ENCODE measurements around the gene PKP4. TPM values are rescaled to one million over a fixed set of nuclear protein-coding genes. Genes with fewer than 3 reads are reported as not detected.

The PKP4 gene
- total RNA-seq, 1 experiment from 2014 or later, result 55.2 TPM

- ATAC-seq (no peak), DNase-seq (ENCODE audit: low read depth, low spot score) (no peak)
- Histone ChIP-seq H3K9me3 (ENCODE audit: control insufficient read depth in 1 of 2, insufficient read depth in 1 of 2, low read depth in 1 of 2, low read length in 2 of 2) (no peaks in the 10 kb centered on the region), H3K4me2 (ENCODE audit: low read length) (no peak overlapping the region), H3K27ac (ENCODE audit: low read depth, low read length) (no peak overlapping the region), H3K4me3 (replicated peaks in 1 of 2; ENCODE audit: low read depth in 1 of 2, low read length in 2 of 2) (no peak overlapping the region), H3K4me1 (ENCODE audit: control insufficient read depth in 1 of 2, insufficient read depth in 2 of 2, low read length in 2 of 2) (no peaks in the 10 kb centered on the region), H3K27me3 (ENCODE audit: insufficient read depth, low read length) (no peaks in the 10 kb centered on the region), H3K79me2 (ENCODE audit: insufficient read depth, low read length) (no peaks in the 10 kb centered on the region), H4K20me1 (ENCODE audit: insufficient read depth) (no peaks in the 10 kb centered on the region), H3K9me2 (ENCODE audit: insufficient read depth) (no peaks in the 10 kb centered on the region), H3K9ac (ENCODE audit: low read length) (no peak overlapping the region), H3K36me3 (ENCODE audit: control insufficient read depth in 1 of 2, insufficient read depth in 2 of 2, low read length in 2 of 2) (peaks cover 8 to 19% of the 10 kb centered on the region in 2 experiments; a peak in 2 of 4 replicates), H2AFZ (ENCODE audit: low read depth, low read length, poor library complexity, severe bottlenecking) (no peak overlapping the region)
- intact Hi-C loops (cut with micrococcal nuclease), result no loop called here
- ChIA-PET CTCF (no interaction called here), POLR2A (no interaction called here), RAD21 (ENCODE audit: low non-redundant PET in 1 of 2, low total read pairs in 2 of 2, uncharacterized antibody in 2 of 2, unreplicated experiment in 2 of 2) (no interaction called here)
- TF ChIP-seq POLR2A (IDR thresholded peaks at IDR 0.05; ENCODE audit: borderline replicate concordance, extremely low read depth, insufficient read depth, insufficient read length) (no peak), ZFX (IDR thresholded peaks at IDR 0.05) (no peak), ATF3 (IDR thresholded peaks at IDR 0.05) (no peak), CBX3 (IDR thresholded peaks at IDR 0.05; ENCODE audit: low read depth) (no peak), YY1 (IDR thresholded peaks at IDR 0.05; ENCODE audit: extremely low read depth, insufficient replicate concordance, low read depth, low read length) (no peak), POLR2AphosphoS5 (IDR thresholded peaks at IDR 0.05; ENCODE audit: low read depth, low read length) (no peak), EZH2phosphoT487 (IDR thresholded peaks at IDR 0.05; ENCODE audit: borderline replicate concordance) (no peak), EZH2 (IDR thresholded peaks at IDR 0.05) (no peak), CEBPB (IDR thresholded peaks at IDR 0.05; ENCODE audit: low read depth) (no peak), RAD21 (IDR thresholded peaks at IDR 0.05; ENCODE audit: low read depth) (no peak)
- TF ChIP-seq, protein P1, sequence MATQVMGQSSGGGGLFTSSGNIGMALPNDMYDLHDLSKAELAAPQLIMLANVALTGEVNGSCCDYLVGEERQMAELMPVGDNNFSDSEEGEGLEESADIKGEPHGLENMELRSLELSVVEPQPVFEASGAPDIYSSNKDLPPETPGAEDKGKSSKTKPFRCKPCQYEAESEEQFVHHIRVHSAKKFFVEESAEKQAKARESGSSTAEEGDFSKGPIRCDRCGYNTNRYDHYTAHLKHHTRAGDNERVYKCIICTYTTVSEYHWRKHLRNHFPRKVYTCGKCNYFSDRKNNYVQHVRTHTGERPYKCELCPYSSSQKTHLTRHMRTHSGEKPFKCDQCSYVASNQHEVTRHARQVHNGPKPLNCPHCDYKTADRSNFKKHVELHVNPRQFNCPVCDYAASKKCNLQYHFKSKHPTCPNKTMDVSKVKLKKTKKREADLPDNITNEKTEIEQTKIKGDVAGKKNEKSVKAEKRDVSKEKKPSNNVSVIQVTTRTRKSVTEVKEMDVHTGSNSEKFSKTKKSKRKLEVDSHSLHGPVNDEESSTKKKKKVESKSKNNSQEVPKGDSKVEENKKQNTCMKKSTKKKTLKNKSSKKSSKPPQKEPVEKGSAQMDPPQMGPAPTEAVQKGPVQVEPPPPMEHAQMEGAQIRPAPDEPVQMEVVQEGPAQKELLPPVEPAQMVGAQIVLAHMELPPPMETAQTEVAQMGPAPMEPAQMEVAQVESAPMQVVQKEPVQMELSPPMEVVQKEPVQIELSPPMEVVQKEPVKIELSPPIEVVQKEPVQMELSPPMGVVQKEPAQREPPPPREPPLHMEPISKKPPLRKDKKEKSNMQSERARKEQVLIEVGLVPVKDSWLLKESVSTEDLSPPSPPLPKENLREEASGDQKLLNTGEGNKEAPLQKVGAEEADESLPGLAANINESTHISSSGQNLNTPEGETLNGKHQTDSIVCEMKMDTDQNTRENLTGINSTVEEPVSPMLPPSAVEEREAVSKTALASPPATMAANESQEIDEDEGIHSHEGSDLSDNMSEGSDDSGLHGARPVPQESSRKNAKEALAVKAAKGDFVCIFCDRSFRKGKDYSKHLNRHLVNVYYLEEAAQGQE (IDR thresholded peaks at IDR 0.05; ENCODE audit: low read depth), result no peak
- no TSS peak for BruUV-seq (replicated peaks)
These were observed 213.5 kb downstream of the PKP4 start for GRCh38 chr2:158670292-158670691.

All from HCT116 (cell line).